ENCODE measurements around the gene PPM1F.

PPM1F gene

GRCh38 chr22:21926728-21927127 lies 25.9 kb downstream of the PPM1F start:
- DNase-seq (ENCODE audit: low spot score) = no peak
- in situ Hi-C loops (cut with MboI; ENCODE audit: low sequenced_read_pairs, unreplicated experiment) = no loop called here

DNA sequence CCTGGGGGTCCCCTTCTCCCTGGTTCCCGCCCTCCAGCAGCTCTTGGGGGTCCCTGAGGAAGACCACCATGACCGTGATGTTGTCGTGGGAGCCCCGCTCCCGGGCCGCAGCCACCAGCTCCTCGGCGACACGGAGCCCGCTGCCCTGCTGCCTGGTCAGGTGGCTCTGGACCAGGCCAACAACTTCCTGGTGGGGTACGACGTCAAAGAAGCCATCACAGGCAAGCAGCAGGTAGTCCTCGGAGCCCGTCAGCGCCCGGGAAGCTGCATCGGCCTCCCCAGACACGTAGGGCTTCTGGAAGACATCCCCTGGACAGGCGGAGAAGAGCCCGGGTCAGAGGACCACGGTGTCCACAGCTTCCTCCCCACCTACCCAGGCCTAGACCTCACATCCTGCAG lies 29.5 kb downstream of the PPM1F start:
- TF ChIP-seq CTCF (IDR thresholded peaks at IDR 0.05; ENCODE audit: borderline replicate concordance, control extremely low read depth, extremely low read depth, insufficient read depth, missing control alignments) = no peak
- no peak for DNase-seq (ENCODE audit: low spot score)
- in situ Hi-C loops (cut with MboI; ENCODE audit: low sequenced_read_pairs, unreplicated experiment) = no loop called here

More at GRCh38 chr22:21926728-21927127, 25.9 kb downstream of the PPM1F start:
- no peak for TF ChIP-seq CTCF (IDR thresholded peaks at IDR 0.05; ENCODE audit: borderline replicate concordance, control extremely low read depth, extremely low read depth, insufficient read depth, missing control alignments)

GRCh38 chr22:21922370-21923162 lies 30.1 kb downstream of the PPM1F start:
- DNase-seq (ENCODE audit: low spot score) = no peak
- in situ Hi-C loops (cut with MboI; ENCODE audit: low sequenced_read_pairs, unreplicated experiment) = no loop called here
- no peak for TF ChIP-seq CTCF (IDR thresholded peaks at IDR 0.05; ENCODE audit: borderline replicate concordance, control extremely low read depth, extremely low read depth, insufficient read depth, missing control alignments)

- TF ChIP-seq CTCF (IDR thresholded peaks at IDR 0.05; ENCODE audit: borderline replicate concordance, control extremely low read depth, extremely low read depth, insufficient read depth, missing control alignments) = no peak
- in situ Hi-C loops (cut with MboI; ENCODE audit: low sequenced_read_pairs, unreplicated experiment) = no loop called here
These were observed 30.9 kb downstream of the PPM1F start for GRCh38 chr22:21921729-21922128.

GRCh38 chr22:21921184-21921721 lies 31.4 kb downstream of the PPM1F start:
- TF ChIP-seq CTCF (IDR thresholded peaks at IDR 0.05; ENCODE audit: borderline replicate concordance, control extremely low read depth, extremely low read depth, insufficient read depth, missing control alignments) = no peak
- in situ Hi-C loops (cut with MboI; ENCODE audit: low sequenced_read_pairs, unreplicated experiment) = no loop called here
- no peak for DNase-seq (ENCODE audit: low spot score)

More at GRCh38 chr22:21921729-21922128, 30.9 kb downstream of the PPM1F start:
- DNase-seq (ENCODE audit: low spot score) = no peak

- in situ Hi-C loops (cut with MboI; ENCODE audit: low sequenced_read_pairs, unreplicated experiment) = no loop called here
- TF ChIP-seq CTCF (IDR thresholded peaks at IDR 0.05; ENCODE audit: borderline replicate concordance, control extremely low read depth, extremely low read depth, insufficient read depth, missing control alignments) = no peak
- no peak for DNase-seq (ENCODE audit: low spot score)
These were observed 32.1 kb downstream of the PPM1F start for GRCh38 chr22:21920341-21921183.
